ENCODE measurements around the gene SAC3D1. TPM values are rescaled to one million over a fixed set of nuclear protein-coding genes. Genes with fewer than 3 reads are reported as not detected.
A peak's percentile ranks its signal among the peaks of the same experiment; 100 is the strongest.

The SAC3D1 gene
- total RNA-seq, 2 donors from 2014 or later: 12.3 to 20.1 TPM

- Mint-ChIP-seq H3K4me1 (no peaks in the 10 kb centered on the region), H3K9me3 (no peaks in the 10 kb centered on the region), H3K27ac (no peak overlapping the region), H3K27me3 (no peaks in the 10 kb centered on the region), H3K4me3 (no peak overlapping the region), H3K36me3 (ENCODE audit: low read depth) (no peaks in the 10 kb centered on the region)
- ATAC-seq (replicated peaks): no peak
Measured at GRCh38 chr11:65059959-65060824, 19.2 kb downstream of the SAC3D1 start.

GRCh38 chr11:65060913-65061408, 20.0 kb downstream of the SAC3D1 start:
- Mint-ChIP-seq H3K4me3 (no peak overlapping the region), H3K27ac (no peak overlapping the region), H3K27me3 (no peaks in the 10 kb centered on the region), H3K36me3 (ENCODE audit: low read depth) (no peaks in the 10 kb centered on the region), H3K9me3 (no peaks in the 10 kb centered on the region), H3K4me1 (no peaks in the 10 kb centered on the region)
- no peak for ATAC-seq (replicated peaks)

- no peaks in the 10 kb centered on the region for H3K4me1 Mint-ChIP-seq
- no peak for ATAC-seq (replicated peaks)
- H3K27me3 Mint-ChIP-seq: no peaks in the 10 kb centered on the region
- no peak overlapping the region for H3K4me3 Mint-ChIP-seq
- no peaks in the 10 kb centered on the region for H3K36me3 Mint-ChIP-seq (ENCODE audit: low read depth)
- H3K27ac Mint-ChIP-seq: no peak overlapping the region
- no peaks in the 10 kb centered on the region for H3K9me3 Mint-ChIP-seq
Measured at GRCh38 chr11:65063532-65063931, 22.5 kb downstream of the SAC3D1 start.

DNA sequence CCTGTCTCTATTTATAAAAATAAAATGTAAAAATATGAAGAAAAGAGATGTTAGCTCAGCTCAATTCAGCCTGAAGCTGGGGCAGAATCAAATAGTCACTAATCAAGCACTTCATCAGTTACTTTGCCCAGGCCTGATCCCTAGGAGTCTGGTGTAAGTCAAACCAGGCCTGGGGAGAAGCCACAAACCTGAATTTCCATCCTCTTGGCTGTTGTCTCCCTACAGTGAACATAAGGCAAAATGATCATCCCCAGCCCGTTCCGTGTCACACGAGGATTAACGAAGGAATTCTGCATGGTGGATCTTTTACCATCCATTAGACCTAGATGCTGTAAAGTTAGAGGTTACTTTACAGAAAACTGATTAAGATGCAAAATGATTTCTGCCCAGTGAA, 23.8 kb downstream of the SAC3D1 start:
- no peaks in the 10 kb centered on the region for H3K27me3 Mint-ChIP-seq
- no peak overlapping the region for H3K4me3 Mint-ChIP-seq
- ATAC-seq (replicated peaks): no peak
- no peaks in the 10 kb centered on the region for H3K36me3 Mint-ChIP-seq (ENCODE audit: low read depth)
- no peaks in the 10 kb centered on the region for H3K9me3 Mint-ChIP-seq
- no peak overlapping the region for H3K27ac Mint-ChIP-seq
- H3K4me1 Mint-ChIP-seq: no peaks in the 10 kb centered on the region

GRCh38 chr11:65065851-65066250, 24.8 kb downstream of the SAC3D1 start:
- no peaks in the 10 kb centered on the region for H3K9me3 Mint-ChIP-seq
- no peak overlapping the region for H3K27ac Mint-ChIP-seq
- no peaks in the 10 kb centered on the region for H3K4me1 Mint-ChIP-seq
- H3K36me3 Mint-ChIP-seq (ENCODE audit: low read depth): no peaks in the 10 kb centered on the region
- H3K4me3 Mint-ChIP-seq: no peak overlapping the region
- no peak for ATAC-seq (replicated peaks)
- no peaks in the 10 kb centered on the region for H3K27me3 Mint-ChIP-seq

DNA sequence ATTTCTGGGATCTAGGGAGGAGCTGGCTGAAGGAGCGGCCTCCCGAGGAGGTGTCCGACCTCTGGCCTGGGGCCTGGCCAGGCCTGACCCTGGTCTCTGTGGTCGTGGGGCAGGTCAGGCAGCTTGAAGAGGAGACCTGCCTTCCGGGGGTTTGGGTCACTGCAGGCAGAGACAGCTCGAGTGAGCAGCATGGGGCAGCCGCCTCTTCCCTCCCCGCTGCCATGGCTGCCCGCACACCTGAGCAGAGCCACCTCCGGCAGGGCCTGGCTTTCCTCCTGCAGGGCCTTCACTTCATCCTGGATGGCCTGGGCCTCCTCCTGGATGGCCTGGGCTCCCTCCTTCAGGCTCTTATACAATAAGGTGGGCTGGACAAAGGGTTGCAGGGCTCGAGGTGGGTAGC, 25.3 kb downstream of the SAC3D1 start:
- H3K36me3 Mint-ChIP-seq (ENCODE audit: low read depth): no peaks in the 10 kb centered on the region
- no peak for ATAC-seq (replicated peaks)

GRCh38 chr11:65066805-65067291, 25.8 kb downstream of the SAC3D1 start:
- Mint-ChIP-seq H3K9me3 (no peaks in the 10 kb centered on the region), H3K4me1 (no peaks in the 10 kb centered on the region), H3K4me3 (no peak overlapping the region), H3K36me3 (ENCODE audit: low read depth) (no peaks in the 10 kb centered on the region), H3K27me3 (no peaks in the 10 kb centered on the region), H3K27ac (no peak overlapping the region)
- no peak for ATAC-seq (replicated peaks)

More for the DNA sequence above, 25.3 kb downstream of the SAC3D1 start:
- Mint-ChIP-seq H3K9me3 (no peaks in the 10 kb centered on the region), H3K27me3 (no peaks in the 10 kb centered on the region), H3K27ac (no peak overlapping the region), H3K4me1 (no peaks in the 10 kb centered on the region), H3K4me3 (no peak overlapping the region)

DNA sequence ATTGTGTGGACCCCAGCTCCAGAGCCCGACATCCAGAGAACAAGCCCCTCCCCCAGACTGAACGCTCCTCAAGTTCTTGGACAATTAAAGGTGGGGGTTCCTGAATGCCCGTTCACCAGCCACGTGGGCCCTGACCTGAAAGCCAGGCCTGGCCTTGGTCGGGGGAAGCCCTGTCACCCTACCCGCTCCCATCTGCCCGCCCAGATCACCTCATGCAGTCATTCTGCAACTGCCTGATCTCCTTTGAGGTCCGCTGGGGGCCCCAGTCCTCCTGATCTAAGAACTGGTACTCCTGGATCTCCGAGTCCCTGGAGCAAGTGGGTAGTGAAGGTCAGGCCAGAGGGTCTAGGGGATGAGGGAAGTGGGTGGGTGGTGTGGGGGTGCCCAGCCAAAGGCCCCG, 26.4 kb downstream of the SAC3D1 start:
- H3K4me3 Mint-ChIP-seq: no peak overlapping the region
- ATAC-seq (replicated peaks): no peak
- H3K36me3 Mint-ChIP-seq (ENCODE audit: low read depth): no peaks in the 10 kb centered on the region
- no peaks in the 10 kb centered on the region for H3K4me1 Mint-ChIP-seq
- no peaks in the 10 kb centered on the region for H3K27me3 Mint-ChIP-seq
- H3K9me3 Mint-ChIP-seq: no peaks in the 10 kb centered on the region
- no peak overlapping the region for H3K27ac Mint-ChIP-seq

DNA sequence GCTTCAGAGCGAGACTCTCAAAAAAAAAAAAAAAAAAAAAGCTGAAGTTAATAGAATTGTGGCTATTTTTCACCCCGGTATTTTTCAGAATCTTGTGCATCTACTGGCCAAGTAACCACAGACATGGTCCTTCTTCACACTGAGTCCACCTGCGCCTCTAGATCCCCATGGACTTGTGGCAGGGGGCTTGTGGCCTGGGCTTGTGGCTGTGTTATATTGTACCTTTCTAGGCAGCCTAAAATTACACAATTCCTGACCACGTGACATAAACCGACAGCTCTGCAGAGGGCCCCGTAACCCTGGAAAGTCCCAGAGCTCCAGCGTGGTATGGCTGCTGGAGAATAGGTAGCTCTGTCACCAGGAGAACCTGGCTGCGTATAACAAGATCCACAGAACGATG, 28.2 kb downstream of the SAC3D1 start:
- Mint-ChIP-seq H3K27ac (no peak overlapping the region), H3K27me3 (no peaks in the 10 kb centered on the region), H3K36me3 (ENCODE audit: low read depth) (no peaks in the 10 kb centered on the region), H3K4me3 (no peak overlapping the region), H3K9me3 (no peaks in the 10 kb centered on the region), H3K4me1 (no peaks in the 10 kb centered on the region)
- no peak for ATAC-seq (replicated peaks)

- no peak for ATAC-seq (replicated peaks)
- Mint-ChIP-seq H3K36me3 (ENCODE audit: low read depth) (peaks cover 12% of the 10 kb centered on the region), H3K9me3 (no peaks in the 10 kb centered on the region), H3K27me3 (no peaks in the 10 kb centered on the region), H3K4me3 (no peak overlapping the region), H3K4me1 (no peaks in the 10 kb centered on the region), H3K27ac (no peak overlapping the region)
Measured at GRCh38 chr11:65071907-65072630, 31.1 kb downstream of the SAC3D1 start.

DNA sequence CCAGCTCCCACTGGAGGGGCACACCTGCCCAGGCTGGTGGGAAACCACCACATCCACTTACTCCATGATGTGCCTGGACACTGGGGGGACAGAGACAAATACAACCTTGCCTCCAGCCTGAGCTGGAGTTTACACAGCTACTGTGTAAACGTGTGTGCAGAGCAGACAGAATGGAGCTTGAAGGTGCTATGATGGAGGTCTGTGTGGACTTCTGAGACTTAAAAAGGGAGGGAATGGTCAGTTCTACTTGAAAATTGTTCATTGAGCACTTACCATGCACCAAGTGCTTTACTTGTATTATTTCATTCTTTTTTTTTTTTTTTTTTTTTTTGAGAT, 31.6 kb downstream of the SAC3D1 start:
- Mint-ChIP-seq H3K4me3 (no peak overlapping the region), H3K36me3 (ENCODE audit: low read depth) (peaks cover 17% of the 10 kb centered on the region), H3K9me3 (no peaks in the 10 kb centered on the region), H3K4me1 (no peaks in the 10 kb centered on the region), H3K27ac (no peak overlapping the region), H3K27me3 (no peaks in the 10 kb centered on the region)
- no peak for ATAC-seq (replicated peaks)

DNA sequence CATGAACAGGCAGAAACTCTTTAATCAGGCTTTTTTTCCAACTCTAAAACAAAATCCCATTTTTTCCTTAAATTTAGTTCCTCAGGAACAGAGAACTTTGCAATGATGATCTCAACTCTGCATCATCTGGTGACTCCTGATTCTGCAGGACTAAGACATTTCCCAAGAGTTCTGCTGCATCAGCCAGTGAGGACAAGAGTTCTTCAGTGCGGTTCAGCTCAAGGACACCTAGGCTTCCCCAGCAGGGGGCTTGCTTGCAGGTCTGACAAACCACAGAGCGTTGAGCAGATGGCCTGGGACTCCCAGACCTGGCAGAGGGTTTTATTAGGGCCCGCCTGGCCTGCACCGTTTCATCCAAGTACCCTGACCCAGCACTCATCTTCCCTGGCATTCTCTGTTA, 36.4 kb downstream of the SAC3D1 start:
- H3K27me3 Mint-ChIP-seq: no peaks in the 10 kb centered on the region
- peaks cover 18% of the 10 kb centered on the region for H3K4me1 Mint-ChIP-seq
- no peak for ATAC-seq (replicated peaks)
- no peak overlapping the region for H3K4me3 Mint-ChIP-seq
- H3K36me3 Mint-ChIP-seq (ENCODE audit: low read depth): peaks cover 65% of the 10 kb centered on the region
- no peak overlapping the region for H3K27ac Mint-ChIP-seq
- H3K9me3 Mint-ChIP-seq: no peaks in the 10 kb centered on the region

- Mint-ChIP-seq H3K4me3 (peak overlapping the region; percentile 38), H3K4me1 (peaks cover 24% of the 10 kb centered on the region), H3K9me3 (no peaks in the 10 kb centered on the region), H3K27ac (peak overlapping the region; percentile 87), H3K27me3 (no peaks in the 10 kb centered on the region), H3K36me3 (ENCODE audit: low read depth) (peaks cover 72% of the 10 kb centered on the region)
- ATAC-seq (replicated peaks): peak; percentile 90
Measured at GRCh38 chr11:65078151-65078550, 37.1 kb downstream of the SAC3D1 start.

- Mint-ChIP-seq H3K27ac (peak overlapping the region; percentile 87), H3K4me1 (peaks cover 27% of the 10 kb centered on the region), H3K27me3 (no peaks in the 10 kb centered on the region), H3K36me3 (ENCODE audit: low read depth) (peaks cover 79% of the 10 kb centered on the region), H3K9me3 (no peaks in the 10 kb centered on the region), H3K4me3 (peak overlapping the region; percentile 38)
- no peak for ATAC-seq (replicated peaks)
Measured at GRCh38 chr11:65078786-65079342, 37.9 kb downstream of the SAC3D1 start.
